CD8-positive, alpha-beta memory T cell (primary cell): Measurements from ENCODE around the gene VRK3. TPM values are rescaled to one million over a fixed set of nuclear protein-coding genes. Genes with fewer than 3 reads are reported as not detected.

Source experiments
- CTCF ChIA-PET: fragments of 350-600 bp; sonication (Branson Sonifier 250); formaldehyde crosslinking; loops from one replicate; lab custom pipeline; 2021; ENCODE audit warnings: antibody characterized with exemption; lab: Charles Lee
- POLR2A ChIA-PET: fragments of 350-600 bp; sonication (Branson Sonifier 250); formaldehyde crosslinking; loops from one replicate; lab custom pipeline; 2021; ENCODE audit warnings: antibody characterized with exemption; lab: Charles Lee
- DNase-seq, 5 donors: peaks; one replicate each; pipeline versions ENCODE4 v3.0.0 to v3.0.0-alpha.2; 2020 to 2022; ENCODE audit warnings: mixed read lengths in 1 of 5
- H3K27ac ChIP-seq: one replicate; pipeline ENCODE4 v1.7.0; 2013; ENCODE audit warnings: low read depth, mild to moderate bottlenecking, low read length, moderate library complexity
- H3K27me3 ChIP-seq: 2 replicates; pipeline ENCODE4 v1.7.0; 2013; ENCODE audit warnings: low read length, mild to moderate bottlenecking; ENCODE audit not compliant: insufficient read depth, poor library complexity, severe bottlenecking
- H3K36me3 ChIP-seq: 2 replicates; pipeline ENCODE4 v1.7.0; 2013; ENCODE audit warnings: mild to moderate bottlenecking, low read length, moderate library complexity; ENCODE audit not compliant: insufficient read depth
- H3K4me1 ChIP-seq: 2 replicates; pipeline ENCODE4 v1.7.0; 2013; ENCODE audit warnings: mild to moderate bottlenecking, low read length, moderate library complexity; ENCODE audit not compliant: insufficient read depth
- H3K4me3 ChIP-seq: 2 replicates; pipeline ENCODE4 v1.7.0; 2013; ENCODE audit warnings: mild to moderate bottlenecking, low read length
- H3K9me3 ChIP-seq: 2 replicates; pipeline ENCODE4 v1.7.0; 2013; ENCODE audit warnings: mild to moderate bottlenecking, low read length
- H3K27ac Mint-ChIP-seq, 8 donors: one replicate each; pipeline ENCODE4 v1.8.0; 2020 to 2021; ENCODE audit warnings: mixed read lengths in 8 of 8, mild to moderate bottlenecking in 6 of 8, inconsistent platforms in 3 of 8, moderate library complexity in 3 of 8
- H3K27me3 Mint-ChIP-seq, 2 donors: one replicate each; pipeline ENCODE4 v1.8.0; 2020 to 2021; ENCODE audit warnings: mixed read lengths in 2 of 2, mild to moderate bottlenecking in 1 of 2, moderate library complexity in 1 of 2
- H3K36me3 Mint-ChIP-seq, 3 donors: one replicate each; pipeline ENCODE4 v1.8.0; 2020 to 2021; ENCODE audit warnings: mixed read lengths in 3 of 3, inconsistent platforms in 1 of 3, mild to moderate bottlenecking in 1 of 3
- H3K4me1 Mint-ChIP-seq, 3 donors: one replicate each; pipeline ENCODE4 v1.8.0; 2020 to 2021; ENCODE audit warnings: mixed read lengths in 3 of 3, inconsistent platforms in 1 of 3, mild to moderate bottlenecking in 1 of 3
- H3K4me3 Mint-ChIP-seq, 7 donors: one replicate each; pipeline ENCODE4 v1.8.0; 2020 to 2021; ENCODE audit warnings: mixed read lengths in 7 of 7, mild to moderate bottlenecking in 6 of 7, moderate library complexity in 4 of 7, inconsistent platforms in 2 of 7
- H3K9me3 Mint-ChIP-seq, 5 donors: one replicate each; pipeline ENCODE4 v1.8.0; 2020 to 2022; ENCODE audit warnings: mixed read lengths in 5 of 5, mild to moderate bottlenecking in 3 of 5, moderate library complexity in 2 of 5, inconsistent platforms in 1 of 5
- polyA plus RNA-seq: library from polyadenylated mRNA; unstranded; fragments of 300-500 nt; fragmentation: Illumina TruSeq; gene quantifications from one replicate; pipeline ENCODE4 v1.2.3, GENCODE V29; 2021
- total RNA-seq, 2 experiments: library from RNA; stranded (reverse); gene quantifications; one replicate each; pipeline ENCODE4 v1.2.3, GENCODE V29; 2021

Gene VRK3
- total and polyA plus RNA-seq, 3 experiments from 2014 or later, result 62.4 to 92.7 (median 66.5) TPM

DNA sequence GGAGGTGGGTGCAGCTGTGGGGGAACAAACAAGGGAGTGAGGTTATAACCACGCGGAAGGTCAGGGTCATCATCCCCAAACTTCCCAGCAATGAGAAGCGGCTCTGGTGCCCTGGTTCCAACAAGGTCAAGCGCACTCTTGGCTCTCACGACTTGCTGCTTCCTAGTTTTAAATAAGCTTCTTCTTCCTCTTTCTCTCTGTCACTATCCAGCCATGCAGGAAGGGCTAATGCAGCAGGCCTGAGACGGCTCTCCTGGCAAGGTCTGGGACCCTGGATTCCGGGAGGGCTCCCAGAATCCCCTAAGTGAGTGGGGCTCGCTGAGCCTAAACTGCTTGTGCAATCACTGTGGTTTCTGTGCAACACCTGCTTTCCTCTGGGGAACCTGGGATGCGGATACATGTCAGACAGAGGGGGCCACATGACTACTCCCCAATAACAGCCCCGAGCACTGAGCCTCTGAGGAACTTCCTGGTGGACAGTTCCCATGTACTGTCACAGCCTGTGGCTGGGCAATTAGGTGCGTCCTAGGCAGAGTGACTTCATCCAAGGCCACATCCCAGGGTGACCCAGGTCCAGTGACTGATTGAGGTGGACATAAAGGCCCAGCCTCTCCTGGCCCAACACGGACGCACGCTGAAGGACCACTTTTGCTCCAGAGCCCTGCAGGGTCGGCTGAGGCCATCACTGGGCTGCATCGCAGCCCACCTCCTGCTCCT lies 24.2 kb downstream of the VRK3 start:
- peaks cover 16 to 29% (median 19%) of the 10 kb centered on the region in 3 donors for H3K4me1 Mint-ChIP-seq
- H3K36me3 Mint-ChIP-seq, result peaks cover 0 to 89% (median 6%) of the 10 kb centered on the region in 3 donors
- peak overlapping the region in 1 of 8 donors; percentile 86 for H3K27ac Mint-ChIP-seq
- ChIA-PET POLR2A (no interaction called here), CTCF (no interaction called here)
- no peak overlapping the region for H3K4me3 Mint-ChIP-seq
- Histone ChIP-seq H3K27ac (no peak overlapping the region), H3K27me3 (no peaks in the 10 kb centered on the region), H3K4me1 (peaks cover 7% of the 10 kb centered on the region), H3K4me3 (no peak overlapping the region), H3K36me3 (peaks cover 56% of the 10 kb centered on the region), H3K9me3 (no peaks in the 10 kb centered on the region)
- no peak for DNase-seq
- H3K27me3 Mint-ChIP-seq, result no peaks in the 10 kb centered on the region
- H3K9me3 Mint-ChIP-seq, result no peaks in the 10 kb centered on the region

DNA sequence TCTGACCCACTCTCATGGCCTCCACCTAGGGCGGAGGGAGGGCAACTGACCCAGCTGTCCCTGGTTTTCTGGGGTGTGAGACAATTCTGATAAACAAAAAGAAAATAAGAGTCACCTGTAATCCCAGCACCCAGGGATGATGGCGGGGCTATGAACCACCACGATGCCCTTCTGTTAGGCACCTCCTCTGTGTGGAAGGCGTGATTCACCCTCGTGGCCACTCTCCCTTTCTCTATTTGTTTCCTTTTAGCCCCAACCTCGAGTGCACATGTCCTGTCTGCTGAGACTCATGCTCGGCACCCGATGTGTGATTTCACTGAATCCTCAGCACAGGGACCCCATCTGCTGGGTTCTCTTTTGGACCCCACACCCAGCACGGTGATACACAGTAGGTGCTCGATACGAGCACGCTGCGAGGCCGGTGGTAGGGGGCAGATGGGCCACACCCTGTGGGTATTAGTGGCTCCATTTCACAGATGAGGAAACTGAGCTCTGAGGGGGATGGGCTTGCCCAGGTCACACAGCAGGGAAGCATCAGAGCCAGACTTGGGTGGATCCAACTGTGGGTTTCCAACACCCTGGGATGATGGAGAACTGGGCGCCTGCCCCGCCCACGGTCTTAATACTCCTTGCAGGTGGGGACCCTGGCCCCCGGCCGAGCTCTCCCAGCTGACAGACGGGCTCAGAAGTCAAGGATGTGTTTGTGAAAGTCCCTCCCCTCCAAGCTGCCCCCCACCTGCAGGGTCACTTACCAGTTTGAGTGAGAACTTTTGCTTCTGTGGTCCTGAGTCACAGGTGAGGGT lies 24.9 kb downstream of the VRK3 start:
- no peaks in the 10 kb centered on the region for H3K9me3 ChIP-seq
- peaks cover 60% of the 10 kb centered on the region for H3K36me3 ChIP-seq
- ChIA-PET CTCF (no interaction called here), POLR2A (no interaction called here)
- H3K36me3 Mint-ChIP-seq, result peaks cover 3 to 88% (median 5%) of the 10 kb centered on the region in 3 donors
- H3K9me3 Mint-ChIP-seq, result no peaks in the 10 kb centered on the region
- no peak for DNase-seq
- H3K27me3 Mint-ChIP-seq, result no peaks in the 10 kb centered on the region
- no peak overlapping the region for H3K4me3 ChIP-seq
- H3K27me3 ChIP-seq, result no peaks in the 10 kb centered on the region
- H3K4me1 ChIP-seq, result peaks cover 7% of the 10 kb centered on the region
- H3K27ac Mint-ChIP-seq, result no peak overlapping the region
- no peak overlapping the region for H3K27ac ChIP-seq
- peaks cover 12 to 29% (median 19%) of the 10 kb centered on the region in 3 donors for H3K4me1 Mint-ChIP-seq
- no peak overlapping the region for H3K4me3 Mint-ChIP-seq

GRCh38 chr19:49999371-50000010 lies 25.7 kb downstream of the VRK3 start:
- Histone ChIP-seq H3K27ac (no peak overlapping the region), H3K4me3 (no peak overlapping the region), H3K27me3 (no peaks in the 10 kb centered on the region), H3K9me3 (no peaks in the 10 kb centered on the region), H3K4me1 (peaks cover 7% of the 10 kb centered on the region), H3K36me3 (peaks cover 67% of the 10 kb centered on the region)
- Mint-ChIP-seq H3K27me3 (no peaks in the 10 kb centered on the region), H3K4me1 (peaks cover 5 to 22% (median 13%) of the 10 kb centered on the region in 3 donors), H3K4me3 (no peak overlapping the region), H3K36me3 (peaks cover 4 to 89% (median 8%) of the 10 kb centered on the region in 3 donors), H3K9me3 (no peaks in the 10 kb centered on the region), H3K27ac (no peak overlapping the region)
- ChIA-PET CTCF (no interaction called here), POLR2A (no interaction called here)
- no peak for DNase-seq

DNA sequence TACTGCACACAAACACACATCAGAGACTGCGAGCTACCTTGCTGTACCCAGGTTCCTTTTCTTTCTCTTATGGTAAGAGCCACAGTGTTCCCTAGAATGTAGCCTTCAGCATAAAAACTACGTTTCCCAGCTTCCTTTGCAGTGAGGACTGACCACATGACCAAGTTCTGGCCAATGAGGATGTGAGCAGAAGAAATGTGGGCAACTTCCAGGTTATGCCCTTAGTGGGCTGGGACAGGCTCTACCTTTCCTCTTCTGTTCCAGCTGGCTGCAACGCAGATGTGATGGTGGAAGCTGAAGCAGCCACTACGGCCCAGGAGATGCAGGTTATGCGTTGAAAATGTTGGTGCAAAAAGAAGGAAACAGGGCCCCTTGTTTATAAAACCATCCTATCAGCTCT lies 27.5 kb downstream of the VRK3 start:
- Histone ChIP-seq H3K4me3 (no peak overlapping the region), H3K4me1 (no peaks in the 10 kb centered on the region), H3K36me3 (peaks cover 60% of the 10 kb centered on the region), H3K27me3 (no peaks in the 10 kb centered on the region), H3K27ac (no peak overlapping the region), H3K9me3 (no peaks in the 10 kb centered on the region)
- ChIA-PET POLR2A (no interaction called here), CTCF (interaction anchor here (1.7 kb wide), 1 partner anchor 13 kb away, joined by 5 read pairs; no protein-coding TSS in a partner anchor)
- Mint-ChIP-seq H3K27me3 (no peaks in the 10 kb centered on the region), H3K4me1 (peaks cover 0 to 4% (median 4%) of the 10 kb centered on the region in 3 donors), H3K9me3 (no peaks in the 10 kb centered on the region), H3K36me3 (peaks cover 5 to 90% (median 7%) of the 10 kb centered on the region in 3 donors), H3K4me3 (no peak overlapping the region), H3K27ac (peak overlapping the region in 2 of 8 donors; percentile 2 to 56)
- peak in 1 of 5 donors; percentile 8 for DNase-seq

GRCh38 chr19:49988433-49988832 lies 36.7 kb downstream of the VRK3 start:
- Histone ChIP-seq H3K9me3 (no peaks in the 10 kb centered on the region), H3K4me3 (no peak overlapping the region), H3K27me3 (no peaks in the 10 kb centered on the region), H3K36me3 (peaks cover 25% of the 10 kb centered on the region), H3K4me1 (no peaks in the 10 kb centered on the region), H3K27ac (no peak overlapping the region)
- CTCF ChIA-PET, result no interaction called here
- peak overlapping the region in 3 of 8 donors; percentile 65 to 74 (median 70) for H3K27ac Mint-ChIP-seq
- no peaks in the 10 kb centered on the region for H3K9me3 Mint-ChIP-seq
- peaks cover 9 to 91% (median 24%) of the 10 kb centered on the region in 3 donors for H3K36me3 Mint-ChIP-seq
- no peak overlapping the region for H3K4me3 Mint-ChIP-seq
- H3K27me3 Mint-ChIP-seq, result no peaks in the 10 kb centered on the region
- DNase-seq, result no peak
- peaks cover 0 to 4% (median 0%) of the 10 kb centered on the region in 3 donors for H3K4me1 Mint-ChIP-seq
- POLR2A ChIA-PET, result no interaction called here

DNA sequence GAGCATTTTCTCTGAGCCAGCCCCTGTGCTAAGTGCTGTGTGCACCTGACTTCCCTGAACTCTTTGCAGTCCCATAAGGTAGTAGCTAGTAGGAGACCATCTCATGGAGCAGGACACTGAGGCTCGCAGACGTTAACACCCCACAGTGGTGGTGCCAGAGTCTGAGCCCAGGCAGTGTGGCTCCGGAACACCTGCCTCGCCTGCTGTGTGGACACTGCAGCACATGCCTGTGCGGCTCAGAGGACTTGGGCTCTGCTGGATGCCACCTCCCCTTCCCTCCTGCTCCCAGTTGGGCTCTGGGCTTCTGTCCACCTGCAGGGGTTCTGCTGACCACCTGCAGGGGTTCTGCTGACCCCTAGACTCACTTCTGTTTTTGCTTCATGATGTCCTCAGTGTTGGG lies 37.2 kb downstream of the VRK3 start:
- peaks cover 0 to 4% (median 0%) of the 10 kb centered on the region in 3 donors for H3K4me1 Mint-ChIP-seq
- CTCF ChIA-PET, result interaction anchor here (1.4 kb wide), 1 partner anchor 50 kb away, joined by 7 read pairs; no protein-coding TSS in a partner anchor
- POLR2A ChIA-PET, result no interaction called here

DNA sequence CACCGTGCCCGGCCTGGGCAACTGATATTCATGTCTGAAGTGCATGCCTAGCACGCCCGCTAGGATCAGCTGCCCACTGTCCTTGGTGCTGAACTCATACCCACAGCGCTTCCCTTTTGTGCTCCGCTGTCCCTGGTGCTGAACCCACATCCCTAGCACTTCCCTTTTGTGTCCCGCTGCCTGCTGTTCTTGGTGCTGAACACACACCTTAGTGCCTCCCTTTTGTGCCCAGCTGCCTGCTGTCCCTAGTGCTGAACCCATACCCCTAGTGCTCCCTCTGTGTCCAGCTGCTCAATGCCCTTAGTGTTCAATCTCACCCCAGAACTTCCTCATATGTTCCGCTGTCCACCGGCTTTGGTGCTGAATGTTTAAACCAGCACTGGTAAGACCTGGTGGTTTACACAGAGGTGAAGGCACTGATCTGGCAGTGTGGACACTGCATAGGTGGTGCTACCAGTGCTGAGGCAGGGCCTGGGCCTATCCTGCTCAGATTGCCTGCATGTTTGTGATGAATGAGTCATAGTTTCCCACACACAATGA lies 37.9 kb downstream of the VRK3 start:
- peaks cover 25% of the 10 kb centered on the region for H3K36me3 ChIP-seq
- POLR2A ChIA-PET, result no interaction called here
- H3K27ac Mint-ChIP-seq, result peak overlapping the region in 3 of 8 donors; percentile 1 to 29 (median 8)

More for the DNA sequence above, 37.2 kb downstream of the VRK3 start:
- no peak overlapping the region for H3K4me3 ChIP-seq
- Mint-ChIP-seq H3K9me3 (no peaks in the 10 kb centered on the region), H3K36me3 (peaks cover 9 to 87% (median 24%) of the 10 kb centered on the region in 3 donors), H3K27me3 (no peaks in the 10 kb centered on the region), H3K27ac (peak overlapping the region in 1 of 8 donors; percentile 54), H3K4me3 (no peak overlapping the region)
- H3K27me3 ChIP-seq, result no peaks in the 10 kb centered on the region
- no peaks in the 10 kb centered on the region for H3K9me3 ChIP-seq
- H3K36me3 ChIP-seq, result peaks cover 25% of the 10 kb centered on the region
- no peak overlapping the region for H3K27ac ChIP-seq
- no peak for DNase-seq
- no peaks in the 10 kb centered on the region for H3K4me1 ChIP-seq

More for the DNA sequence above, 37.9 kb downstream of the VRK3 start:
- no peak overlapping the region for H3K27ac ChIP-seq
- Mint-ChIP-seq H3K36me3 (peaks cover 4 to 85% (median 20%) of the 10 kb centered on the region in 3 donors), H3K9me3 (no peaks in the 10 kb centered on the region), H3K27me3 (no peaks in the 10 kb centered on the region), H3K4me3 (no peak overlapping the region), H3K4me1 (peaks cover 0 to 4% (median 0%) of the 10 kb centered on the region in 3 donors)
- CTCF ChIA-PET, result interaction anchor here (1.4 kb wide), 1 partner anchor 50 kb away, joined by 7 read pairs; no protein-coding TSS in a partner anchor
- no peak overlapping the region for H3K4me3 ChIP-seq
- H3K9me3 ChIP-seq, result no peaks in the 10 kb centered on the region
- no peaks in the 10 kb centered on the region for H3K4me1 ChIP-seq
- peak; percentile 65 to 87 (median 77) for DNase-seq
- no peaks in the 10 kb centered on the region for H3K27me3 ChIP-seq
